Activated CD8-positive, alpha-beta memory T cell treated with anti-CD3 and anti-CD28 coated beads, Interleukin-2, amount 50 U/mL, for 1 hour (primary cell): ENCODE results near the gene HAUS7.

Experiments used
- DNase-seq: peaks from one replicate; pipeline ENCODE4 v3.0.0-alpha.2; 2020; ENCODE audit errors: extremely low read depth

HAUS7 gene

DNA sequence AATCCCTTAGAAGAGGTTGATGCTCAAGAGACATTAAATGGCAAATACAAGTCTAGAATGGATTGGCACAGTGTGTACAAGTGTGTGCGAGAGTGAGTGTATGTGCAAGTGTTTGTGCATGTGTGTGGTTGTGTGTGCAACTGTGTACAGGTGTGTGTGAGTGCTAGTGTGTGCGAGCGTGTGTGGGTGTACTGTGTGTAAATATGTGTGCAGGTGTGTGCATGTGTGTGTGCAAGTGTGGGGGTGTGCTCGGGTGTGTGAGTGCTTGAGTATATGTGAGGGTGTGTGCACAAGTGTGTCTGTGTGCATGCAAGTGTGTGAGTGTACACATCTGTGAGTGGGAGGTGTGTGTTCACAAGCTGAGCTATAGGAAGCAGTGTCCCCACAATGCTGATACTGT is 30.4 kb downstream of the HAUS7 start:
- DNase-seq = no peak

DNA sequence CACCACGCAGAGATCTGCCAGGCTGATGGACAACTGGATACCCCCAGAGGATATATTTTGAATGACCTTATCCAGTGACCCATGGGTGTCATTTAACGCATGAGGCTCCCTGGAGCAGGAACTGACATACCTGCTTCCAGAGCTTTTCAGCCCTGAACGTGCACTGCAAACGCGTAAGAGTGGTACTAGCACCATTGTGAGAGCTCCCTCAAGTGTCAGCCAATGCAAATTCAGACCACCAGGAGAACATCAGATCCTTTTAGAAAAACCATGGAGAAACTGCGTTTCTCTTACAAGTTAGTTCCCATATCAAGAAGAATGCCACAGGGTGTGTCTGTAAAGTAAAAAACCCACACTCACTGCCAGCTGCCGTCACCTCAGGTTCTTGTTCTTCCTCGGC is 31.8 kb downstream of the HAUS7 start:
- no peak for DNase-seq

DNA sequence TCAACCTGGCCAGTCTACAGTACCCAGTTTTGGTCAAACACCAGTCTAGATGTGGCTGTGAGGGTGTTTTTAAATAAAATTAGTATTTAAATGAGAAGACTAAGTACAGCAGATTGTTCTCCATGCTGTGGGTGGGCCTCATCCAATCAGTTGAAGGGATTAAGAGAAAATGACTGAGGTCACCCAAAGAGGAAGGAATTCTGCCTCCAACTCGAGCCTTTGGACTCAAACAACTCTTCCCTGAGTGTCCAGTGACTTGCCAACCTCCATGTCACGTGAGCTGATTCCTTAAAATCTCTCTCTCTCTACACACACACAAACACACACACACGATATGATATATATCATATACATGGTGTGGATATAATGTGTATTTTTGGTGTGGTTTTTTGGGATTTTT is 34.5 kb downstream of the HAUS7 start:
- DNase-seq = no peak

DNA sequence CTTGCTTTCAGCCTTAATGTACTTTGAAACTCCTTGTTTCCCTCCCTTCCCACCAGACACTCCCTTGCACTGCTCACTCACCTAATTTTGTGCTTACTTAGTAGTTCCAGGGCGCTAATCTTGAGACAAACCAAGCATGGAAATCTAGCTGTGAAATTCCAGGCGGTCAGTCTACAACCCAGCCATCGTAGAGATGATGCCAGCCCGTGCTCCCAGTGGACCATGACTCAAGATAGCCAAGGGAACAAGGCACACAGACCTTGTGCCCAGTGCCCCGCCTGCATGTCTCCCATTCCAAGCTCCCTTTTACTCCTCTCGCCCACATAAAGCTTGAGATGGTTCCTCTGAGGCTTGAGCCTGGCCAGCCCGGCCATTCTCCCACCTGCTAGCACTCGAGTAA is 35.6 kb downstream of the HAUS7 start:
- DNase-seq = no peak

DNA sequence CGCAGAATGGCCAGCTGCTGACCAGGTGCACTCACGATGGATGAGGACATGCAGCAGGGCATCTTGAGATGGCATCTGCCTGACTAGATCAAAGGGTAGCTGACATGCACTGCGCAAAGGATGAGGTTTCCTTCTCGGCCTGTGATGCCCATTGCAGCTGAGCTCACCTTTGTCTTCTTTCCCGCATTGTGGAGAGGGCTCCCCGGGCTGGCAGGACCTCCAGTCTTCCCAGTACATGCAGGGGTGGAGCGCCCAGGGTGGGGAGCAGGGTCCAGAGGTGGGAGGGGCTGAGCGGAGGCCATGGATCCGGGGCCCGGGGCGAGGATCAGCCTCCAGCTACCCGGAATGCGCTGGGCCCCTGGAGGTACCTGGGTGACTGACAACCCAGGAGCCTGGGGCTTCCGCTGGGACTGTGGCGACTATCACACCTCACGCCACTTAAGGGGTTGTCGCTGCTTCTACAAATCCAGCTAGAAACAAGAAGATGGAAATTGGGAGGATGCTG is 36.5 kb downstream of the HAUS7 start:
- DNase-seq = no peak

DNA sequence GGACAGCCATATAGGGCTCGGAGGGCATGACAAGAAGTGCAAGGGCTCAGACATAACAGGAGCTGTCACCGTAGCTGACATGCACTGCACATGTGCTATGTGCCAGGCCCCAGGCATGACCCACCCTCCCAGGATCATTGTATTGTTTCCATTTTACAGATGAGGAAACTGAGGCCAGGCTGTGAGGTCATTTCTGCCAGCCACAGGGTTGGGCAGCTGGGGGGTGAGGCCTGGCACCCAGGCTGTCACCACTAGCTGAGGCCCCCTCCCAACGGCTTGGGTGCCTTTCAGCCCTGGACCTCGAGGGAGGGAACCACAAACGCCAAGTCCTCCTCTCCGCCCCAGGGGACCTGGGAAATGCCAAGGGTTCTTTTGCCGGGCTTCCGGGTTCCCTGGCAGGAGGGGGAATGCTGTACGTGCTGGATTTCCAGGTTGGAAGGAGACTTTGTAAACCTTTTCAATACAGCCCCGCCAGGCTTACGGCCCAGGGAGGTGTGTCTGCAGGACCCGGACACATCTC is 37.2 kb downstream of the HAUS7 start:
- no peak for DNase-seq

DNA sequence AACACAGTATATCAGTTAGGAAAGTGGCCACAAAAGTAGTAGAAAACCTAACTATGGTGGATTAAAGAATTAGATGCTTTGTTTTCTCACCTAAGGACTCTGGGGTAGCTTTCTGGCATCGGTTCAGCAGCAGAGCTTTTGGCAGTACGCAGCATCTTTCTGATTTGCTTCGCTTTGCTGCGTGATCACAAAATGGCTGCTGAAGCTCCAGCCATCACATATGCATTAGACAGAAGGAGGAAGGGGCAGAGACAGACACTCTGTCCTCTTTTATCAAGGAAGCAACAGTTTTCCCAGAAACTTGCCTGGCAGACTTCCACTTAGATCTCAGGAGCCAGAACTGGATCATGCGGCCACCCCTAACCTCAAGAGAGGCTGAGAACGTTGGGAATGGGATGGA is 39.6 kb downstream of the HAUS7 start:
- DNase-seq = no peak

DNA sequence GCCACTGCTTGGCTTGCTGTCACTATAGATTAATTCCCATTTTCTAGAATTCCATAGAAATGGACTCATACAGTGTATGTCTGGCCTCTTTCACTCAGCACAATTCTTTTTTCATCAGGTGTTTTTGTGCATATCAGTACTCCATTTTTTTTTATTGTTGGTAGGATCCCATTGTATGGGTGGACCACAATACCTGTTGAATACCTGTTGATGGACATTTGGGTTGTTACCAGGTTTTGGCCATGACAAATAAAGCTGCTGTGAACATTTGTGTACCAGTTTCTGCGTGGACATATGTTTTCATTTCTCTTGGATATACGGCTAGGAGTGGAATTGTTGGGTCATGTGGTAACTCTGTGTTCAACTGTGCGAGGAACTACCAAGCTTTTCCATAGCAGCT is 44.2 kb downstream of the HAUS7 start:
- no peak for DNase-seq

DNA sequence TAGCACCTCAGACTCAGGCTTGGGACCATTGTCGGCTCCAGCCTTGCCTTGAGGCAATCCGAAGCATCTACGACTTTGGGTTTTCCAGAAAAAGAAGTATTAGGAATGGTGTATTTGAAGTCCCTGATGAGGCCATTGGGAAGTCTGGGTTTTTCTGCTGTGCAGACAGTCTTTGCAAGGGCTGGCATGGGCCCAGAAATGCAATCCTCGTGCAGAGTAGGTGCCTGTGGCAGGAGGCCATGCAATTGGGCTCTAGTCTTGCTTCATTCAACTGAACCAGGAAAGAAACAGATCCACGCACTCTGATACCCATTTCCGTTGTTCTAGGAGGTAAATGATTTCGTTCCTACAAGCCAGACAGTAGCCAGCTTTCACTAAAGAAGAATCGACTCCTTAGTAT is 46.7 kb downstream of the HAUS7 start:
- no peak for DNase-seq

DNA sequence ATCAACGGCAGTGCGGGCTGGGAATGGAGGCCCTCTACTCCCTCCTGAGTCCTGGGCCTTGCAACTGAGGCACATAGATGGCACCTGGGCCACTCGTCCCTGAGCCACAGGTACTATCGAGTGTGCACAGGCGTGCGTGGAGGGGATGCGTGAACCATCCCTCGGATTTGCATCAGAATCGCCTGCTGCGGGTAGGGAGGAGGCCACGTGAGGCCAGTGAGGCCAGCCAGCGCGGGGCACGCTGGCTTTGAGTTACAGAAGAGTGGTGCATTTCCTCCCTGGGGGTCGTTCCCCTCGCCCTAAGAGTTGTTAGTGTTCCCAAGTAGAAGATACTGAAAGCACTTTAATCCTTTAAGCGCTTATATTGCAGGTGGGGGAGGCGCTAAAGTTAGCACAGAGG is 48.5 kb downstream of the HAUS7 start:
- DNase-seq = no peak

DNA sequence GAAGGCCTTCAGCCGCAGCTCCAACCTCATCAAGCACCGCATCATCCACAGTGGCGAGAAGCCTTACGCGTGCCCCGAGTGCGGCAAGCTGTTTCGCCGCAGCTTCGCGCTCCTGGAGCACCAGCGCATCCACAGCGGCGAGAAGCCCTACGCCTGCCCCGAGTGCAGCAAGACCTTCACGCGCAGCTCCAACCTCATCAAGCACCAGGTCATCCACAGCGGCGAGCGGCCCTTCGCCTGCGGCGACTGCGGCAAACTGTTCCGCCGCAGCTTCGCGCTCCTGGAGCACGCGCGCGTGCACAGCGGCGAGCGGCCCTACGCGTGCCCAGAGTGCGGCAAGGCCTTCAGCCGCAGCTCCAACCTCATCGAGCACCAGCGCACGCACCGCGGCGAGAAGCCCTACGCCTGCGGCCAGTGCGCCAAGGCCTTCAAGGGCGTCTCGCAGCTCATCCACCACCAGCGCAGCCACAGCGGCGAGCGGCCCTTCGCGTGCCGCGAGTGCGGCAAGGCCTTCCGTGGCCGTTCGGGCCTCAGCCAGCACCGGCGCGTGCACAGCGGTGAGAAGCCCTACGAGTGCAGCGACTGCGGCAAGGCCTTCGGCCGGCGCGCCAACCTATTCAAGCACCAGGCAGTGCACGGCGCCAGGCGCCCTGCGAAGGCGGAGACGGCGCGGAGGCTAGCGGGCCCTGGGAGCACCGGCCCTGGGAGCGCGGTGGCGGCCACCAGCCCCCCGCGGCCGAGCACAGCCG is 49.4 kb downstream of the HAUS7 start:
- no peak for DNase-seq

DNA sequence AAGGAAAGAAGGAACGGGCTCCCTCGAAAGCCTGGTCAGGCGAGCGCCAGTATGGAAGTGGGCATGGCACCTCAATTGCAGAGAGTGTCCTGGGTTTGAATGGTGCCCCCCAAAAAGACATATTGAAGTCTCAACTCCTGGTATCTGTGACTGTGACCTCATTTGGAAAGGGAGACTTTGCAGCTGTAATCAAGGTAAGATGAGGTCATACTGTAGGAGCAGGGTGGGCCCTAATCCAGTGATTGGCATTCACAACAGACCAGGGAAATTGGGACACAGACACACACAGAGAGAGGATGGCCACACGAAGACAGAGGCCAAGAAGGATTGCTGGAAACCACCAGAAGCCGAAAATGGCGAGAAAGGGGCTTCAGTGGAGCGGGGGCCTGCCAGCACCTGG is 52.7 kb downstream of the HAUS7 start:
- DNase-seq = no peak

DNA sequence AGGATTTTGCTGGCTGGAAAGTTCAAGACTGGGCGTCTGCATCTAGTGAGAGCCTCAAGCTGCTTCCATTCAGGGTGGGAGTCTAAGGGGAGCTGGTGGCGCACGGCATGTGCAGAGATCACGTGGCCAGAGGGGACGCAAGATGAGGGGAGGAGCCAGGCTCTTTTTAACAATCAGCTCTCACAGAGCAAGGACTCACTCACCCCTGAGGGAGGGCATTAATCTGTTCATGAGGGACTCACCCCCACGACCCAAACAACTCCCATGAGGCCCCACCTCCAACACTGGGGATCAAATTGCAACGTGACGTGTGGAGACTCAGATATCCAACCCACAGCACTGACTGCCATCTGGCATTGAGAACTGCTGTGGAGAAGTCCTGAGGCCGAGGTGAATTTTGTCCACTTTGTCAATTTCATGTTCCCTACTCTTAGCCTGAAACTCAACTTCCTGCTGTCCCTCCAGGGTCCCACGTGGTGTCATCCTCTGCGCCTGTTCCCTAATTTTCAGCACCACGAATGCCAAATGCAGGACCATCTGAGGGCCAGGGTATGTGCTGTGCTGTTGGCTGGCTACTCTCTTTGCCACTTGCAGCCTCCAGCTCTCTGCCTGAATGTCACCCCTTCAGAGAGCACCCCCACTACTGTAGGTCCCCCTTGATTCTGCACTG is 53.5 kb downstream of the HAUS7 start:
- no peak for DNase-seq

DNA sequence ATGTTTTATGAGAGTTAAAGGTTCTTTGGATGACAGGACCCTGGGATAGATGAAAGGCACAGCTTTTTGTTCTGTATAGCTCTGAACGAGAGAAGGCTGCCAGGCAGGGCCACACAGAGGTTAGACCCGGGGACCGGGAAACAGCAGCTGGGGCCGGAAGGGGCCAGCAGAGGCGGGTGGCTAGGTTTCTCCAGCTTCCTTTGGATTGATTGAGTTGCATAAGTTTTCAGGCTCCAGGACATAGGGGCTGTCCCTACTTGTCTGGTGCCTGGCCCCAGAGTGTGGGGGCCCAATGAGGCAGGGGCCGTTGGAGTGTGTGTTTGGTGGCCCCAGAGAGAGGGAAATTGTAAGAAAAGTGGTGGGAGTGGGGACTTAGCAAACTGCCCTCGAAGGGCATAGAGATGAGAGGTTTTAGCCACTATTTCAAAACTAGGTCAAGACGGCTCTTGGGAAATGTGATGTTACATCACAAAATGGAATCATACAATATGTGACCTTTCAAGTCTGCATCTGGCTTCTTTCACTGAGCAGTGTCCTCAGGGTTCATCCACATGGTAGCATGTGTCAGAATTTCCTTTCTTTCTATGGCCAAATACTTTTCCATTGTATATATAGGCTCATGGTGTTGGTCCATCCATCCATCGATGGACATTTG is 55.4 kb downstream of the HAUS7 start:
- DNase-seq = no peak

DNA sequence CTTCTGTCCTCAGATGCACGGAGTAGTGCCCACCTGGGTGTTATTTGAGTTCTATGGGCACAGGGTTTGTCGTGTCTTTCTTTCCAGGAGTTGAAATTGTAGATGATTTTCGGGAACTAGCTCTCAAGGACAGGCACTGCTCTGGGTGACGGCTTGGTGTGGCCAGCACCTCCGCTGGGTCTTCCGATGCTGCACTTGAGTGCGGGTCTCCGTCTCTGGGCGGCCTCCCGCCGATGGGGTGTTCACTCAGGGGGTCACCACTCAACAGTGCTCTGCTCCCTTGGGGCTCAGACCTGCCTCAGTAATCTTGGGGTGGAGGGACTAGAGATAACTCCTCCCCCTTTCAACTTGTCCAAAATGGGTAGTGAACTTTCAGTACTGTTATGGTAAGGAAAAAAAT is 56.6 kb downstream of the HAUS7 start:
- no peak for DNase-seq

DNA sequence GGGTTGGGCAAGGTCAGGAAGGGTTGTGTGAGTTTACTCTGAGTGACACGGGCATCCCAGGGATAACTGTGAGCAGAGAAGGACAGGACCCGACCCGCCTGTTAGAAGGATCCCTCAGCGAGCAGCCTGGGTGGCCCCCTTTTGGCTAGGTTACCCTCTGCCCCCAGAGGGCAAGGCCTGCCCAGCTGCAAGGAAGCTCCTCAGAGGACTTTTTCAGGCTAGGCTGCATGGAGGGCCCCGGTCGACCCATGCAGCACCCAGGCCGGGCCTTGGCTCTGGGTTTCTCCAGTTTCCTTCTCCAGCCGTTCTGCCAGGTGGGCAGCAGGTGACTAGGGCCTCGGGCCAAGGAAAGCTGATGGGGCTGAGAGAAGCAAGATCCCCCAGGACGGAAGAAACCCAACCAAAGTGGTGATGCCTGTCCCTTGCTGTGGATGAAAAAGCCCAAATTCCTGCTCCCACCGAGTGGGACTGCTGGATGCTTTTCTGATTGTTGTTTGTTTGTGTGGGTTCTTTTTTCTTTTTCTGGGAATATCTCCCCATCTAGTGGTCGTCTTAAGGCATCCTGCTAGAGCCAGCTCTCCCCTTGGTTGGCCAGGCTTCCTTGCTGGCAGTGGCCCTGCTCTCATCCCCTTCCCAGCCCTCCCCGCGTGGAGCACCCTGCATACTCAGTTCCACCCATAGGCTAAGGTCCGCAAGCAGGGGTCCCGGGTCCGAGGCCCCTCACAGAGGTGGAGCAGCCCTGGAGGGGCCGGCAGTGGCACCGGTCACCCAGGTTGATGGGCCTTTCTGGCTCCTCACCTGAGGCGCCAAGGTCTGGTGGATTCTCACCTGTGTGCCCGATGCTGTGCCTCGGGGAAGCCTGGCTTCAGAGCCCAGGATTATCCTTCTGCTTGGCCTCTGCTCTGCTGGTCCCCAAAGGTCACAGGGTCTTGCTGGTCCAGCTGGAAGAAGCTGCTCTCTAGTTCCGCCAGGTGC is 57.3 kb downstream of the HAUS7 start:
- DNase-seq = no peak

DNA sequence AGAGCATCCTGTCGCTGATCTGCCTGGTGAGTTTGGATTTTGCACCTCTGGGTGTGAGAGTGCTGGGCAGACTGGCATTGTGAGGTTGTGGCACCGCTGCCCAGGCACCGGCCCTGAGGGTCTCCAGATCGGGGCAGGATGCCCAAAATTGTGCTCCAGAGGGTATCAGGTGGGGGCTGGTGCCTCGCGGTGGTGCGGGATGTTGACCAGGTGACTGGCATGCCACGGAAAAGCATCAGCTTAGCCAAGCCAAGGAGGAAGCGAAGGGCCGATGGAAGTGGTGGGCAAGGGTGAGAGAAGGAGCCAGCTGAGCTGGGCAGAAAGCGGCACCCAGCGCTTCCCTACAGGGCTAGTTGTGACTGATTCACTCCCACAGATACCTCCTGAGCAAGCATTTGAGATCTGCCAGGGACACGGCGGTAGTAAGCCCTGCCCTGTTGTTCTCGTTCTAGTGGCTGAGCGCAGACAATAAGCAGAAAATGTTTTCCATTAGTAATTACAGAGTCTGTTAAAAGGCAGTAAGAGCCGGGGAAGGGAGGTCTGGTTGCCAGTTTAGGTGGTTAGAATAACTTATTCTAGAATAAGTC is 58.3 kb downstream of the HAUS7 start:
- no peak for DNase-seq

DNA sequence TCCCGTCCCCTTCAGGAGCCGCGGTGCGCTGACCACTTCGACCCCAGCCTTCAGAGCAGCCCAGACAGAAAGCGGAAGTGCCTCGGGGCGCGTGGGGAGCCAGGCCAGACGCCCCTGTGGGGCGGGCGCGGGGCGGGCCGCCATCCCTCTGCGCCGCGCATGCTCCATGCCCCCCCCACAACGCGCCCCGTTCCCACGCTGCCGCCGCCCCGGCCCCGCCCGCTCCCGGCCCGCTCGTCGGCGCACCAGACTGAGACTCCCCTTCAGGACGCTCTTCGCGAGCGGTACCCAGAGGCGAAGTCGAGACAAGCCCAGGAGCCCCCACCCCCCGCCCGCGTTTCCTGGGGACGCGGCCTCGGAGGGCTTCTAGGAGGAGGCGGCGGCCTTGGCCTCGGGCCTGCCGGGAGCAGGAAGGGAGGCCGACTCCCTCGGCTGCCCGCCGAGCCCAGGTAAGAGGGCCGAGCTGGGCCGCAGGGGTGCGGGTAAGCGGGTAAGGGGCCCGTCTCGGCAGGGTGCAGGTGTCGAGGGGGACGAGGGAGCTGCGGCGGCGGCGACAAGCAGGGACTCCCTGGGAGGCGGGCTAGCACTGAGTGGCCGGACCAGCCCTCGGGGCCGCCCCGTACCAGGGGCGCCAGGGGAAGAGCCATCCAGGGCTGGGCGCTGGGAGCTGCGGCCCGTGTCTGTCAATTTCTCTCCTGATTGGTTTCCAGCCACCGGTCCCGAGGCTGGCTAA is 59.0 kb downstream of the HAUS7 start, which contains the start of gene ZFP92:
Gene ZFP92, plus strand, starts transcription at position 218 of the 733 bp plus-strand sequence. CDS start 6,851 bp downstream, outside the sequence.
- no peak for DNase-seq

DNA sequence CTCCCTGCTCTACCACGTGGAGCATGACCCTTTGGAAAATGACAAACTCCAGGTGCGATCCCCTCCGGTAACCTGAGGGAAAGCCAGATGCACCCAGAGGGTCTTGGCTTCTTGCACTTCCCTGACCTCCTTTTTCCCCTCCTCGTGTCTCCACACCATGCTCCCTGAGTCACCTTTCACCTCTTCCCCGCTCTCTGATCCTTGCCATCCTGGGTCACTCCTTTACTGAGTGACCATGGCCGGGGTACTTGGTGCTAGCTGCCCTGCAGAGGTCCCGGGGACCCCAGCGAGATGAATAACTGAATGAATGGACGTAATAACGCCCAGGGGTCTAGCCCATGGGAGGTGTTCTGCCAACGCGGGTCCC is 59.5 kb downstream of the HAUS7 start:
- no peak for DNase-seq

DNA sequence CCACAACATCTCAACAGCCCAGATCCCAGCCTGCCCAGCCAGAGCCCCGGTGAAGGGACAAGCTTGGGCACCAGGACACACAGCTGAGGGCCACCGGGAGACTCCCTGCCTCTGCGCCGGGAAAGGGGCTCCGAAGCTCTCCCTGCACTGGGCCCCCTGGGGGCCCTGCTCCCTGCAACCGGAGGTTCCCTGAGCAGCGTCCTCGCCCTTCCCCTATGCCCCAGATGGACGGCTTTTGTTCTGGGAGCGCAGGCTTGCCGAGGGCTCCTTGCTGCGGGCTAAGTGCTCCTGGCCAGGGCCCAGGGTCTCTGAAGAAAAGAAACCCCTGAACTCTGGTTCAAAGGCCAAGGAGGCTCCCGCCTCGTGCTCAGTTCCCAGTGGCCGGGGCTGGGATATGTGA is 60.0 kb downstream of the HAUS7 start:
- no peak for DNase-seq
